Measurements from ENCODE around the gene HS6ST2.

HS6ST2 gene

GRCh38 chrX:132831336-132831973 lies 127.0 kb downstream of the HS6ST2 start:
- Histone ChIP-seq H3K27me3 (ENCODE audit: insufficient read depth, low read length) (no peaks in the 10 kb centered on the region), H3K9me3 (ENCODE audit: low read length) (no peaks in the 10 kb centered on the region), H3K4me1 (ENCODE audit: insufficient read depth, low read length, severe bottlenecking) (no peaks in the 10 kb centered on the region), H3K27ac (ENCODE audit: low read depth, low read length, poor library complexity, severe bottlenecking) (no peak overlapping the region), H3F3A (ENCODE audit: insufficient read depth, low read length) (no peaks in the 10 kb centered on the region), H3K9ac (ENCODE audit: low read length) (no peak overlapping the region), H3K9me2 (ENCODE audit: low read depth, low read length) (no peaks in the 10 kb centered on the region), H3K36me3 (ENCODE audit: insufficient read depth, low read length) (no peaks in the 10 kb centered on the region), H2AFZ (ENCODE audit: low read length) (no peak overlapping the region), H3K4me2 (ENCODE audit: low read length) (no peak overlapping the region), H3K79me2 (ENCODE audit: insufficient read depth, low read length) (no peaks in the 10 kb centered on the region), H3K4me3 (ENCODE audit: low read depth, low read length, poor library complexity, severe bottlenecking) (no peak overlapping the region), H4K20me1 (ENCODE audit: insufficient read depth, low read length) (no peaks in the 10 kb centered on the region)
- TF ChIP-seq EZH2 (IDR thresholded peaks at IDR 0.05; ENCODE audit: borderline replicate concordance, low read length) (no peak), CTCF (IDR thresholded peaks at IDR 0.05; ENCODE audit: low read length) (no peak)

- Histone ChIP-seq H3F3A (ENCODE audit: insufficient read depth, low read length) (no peaks in the 10 kb centered on the region), H3K4me1 (ENCODE audit: insufficient read depth, low read length, severe bottlenecking) (no peaks in the 10 kb centered on the region), H3K79me2 (ENCODE audit: insufficient read depth, low read length) (no peaks in the 10 kb centered on the region), H3K9me3 (ENCODE audit: low read length) (no peaks in the 10 kb centered on the region), H3K4me2 (ENCODE audit: low read length) (no peak overlapping the region), H3K4me3 (ENCODE audit: low read depth, low read length, poor library complexity, severe bottlenecking) (no peak overlapping the region), H4K20me1 (ENCODE audit: insufficient read depth, low read length) (no peaks in the 10 kb centered on the region), H3K9me2 (ENCODE audit: low read depth, low read length) (no peaks in the 10 kb centered on the region), H3K9ac (ENCODE audit: low read length) (no peak overlapping the region), H2AFZ (ENCODE audit: low read length) (no peak overlapping the region), H3K27me3 (ENCODE audit: insufficient read depth, low read length) (no peaks in the 10 kb centered on the region), H3K36me3 (ENCODE audit: insufficient read depth, low read length) (no peaks in the 10 kb centered on the region), H3K27ac (ENCODE audit: low read depth, low read length, poor library complexity, severe bottlenecking) (no peak overlapping the region)
- TF ChIP-seq EZH2 (IDR thresholded peaks at IDR 0.05; ENCODE audit: borderline replicate concordance, low read length) (no peak), CTCF (IDR thresholded peaks at IDR 0.05; ENCODE audit: low read length) (no peak)
These were observed 135.8 kb downstream of the HS6ST2 start for GRCh38 chrX:132822634-132823012.

GRCh38 chrX:132821974-132822633 lies 136.3 kb downstream of the HS6ST2 start:
- Histone ChIP-seq H3K27ac (ENCODE audit: low read depth, low read length, poor library complexity, severe bottlenecking) (no peak overlapping the region), H3K27me3 (ENCODE audit: insufficient read depth, low read length) (no peaks in the 10 kb centered on the region), H3K9me3 (ENCODE audit: low read length) (no peaks in the 10 kb centered on the region), H3K4me2 (ENCODE audit: low read length) (no peak overlapping the region), H3K79me2 (ENCODE audit: insufficient read depth, low read length) (no peaks in the 10 kb centered on the region), H3F3A (ENCODE audit: insufficient read depth, low read length) (no peaks in the 10 kb centered on the region), H3K9me2 (ENCODE audit: low read depth, low read length) (no peaks in the 10 kb centered on the region), H3K36me3 (ENCODE audit: insufficient read depth, low read length) (no peaks in the 10 kb centered on the region), H4K20me1 (ENCODE audit: insufficient read depth, low read length) (no peaks in the 10 kb centered on the region), H2AFZ (ENCODE audit: low read length) (no peak overlapping the region), H3K4me3 (ENCODE audit: low read depth, low read length, poor library complexity, severe bottlenecking) (no peak overlapping the region), H3K9ac (ENCODE audit: low read length) (no peak overlapping the region), H3K4me1 (ENCODE audit: insufficient read depth, low read length, severe bottlenecking) (no peaks in the 10 kb centered on the region)
- TF ChIP-seq CTCF (IDR thresholded peaks at IDR 0.05; ENCODE audit: low read length) (no peak), EZH2 (IDR thresholded peaks at IDR 0.05; ENCODE audit: borderline replicate concordance, low read length) (no peak)
